ENCODE results near the gene RANBP2.

DNA sequence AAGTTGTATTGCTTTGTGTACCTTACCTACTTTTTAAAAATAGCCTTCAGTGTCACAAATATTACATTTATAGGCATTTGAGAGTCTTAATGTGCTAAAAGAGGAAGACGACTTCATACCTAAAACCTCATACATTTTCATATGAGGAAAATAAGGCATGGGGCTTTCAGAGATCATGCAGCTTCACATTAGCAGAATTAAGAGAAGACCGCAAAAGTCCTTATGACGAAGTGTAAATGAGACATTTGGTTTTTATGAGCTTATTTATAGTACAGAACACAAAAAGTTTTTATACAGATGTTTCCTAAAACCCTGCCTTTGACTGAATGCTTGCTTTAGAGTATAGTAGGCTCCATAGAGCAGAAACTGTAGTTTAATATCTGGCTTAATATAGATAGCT is 57.2 kb downstream of the RANBP2 start:
- TF ChIP-seq TAF1 (IDR thresholded peaks at IDR 0.05; ENCODE audit: borderline replicate concordance, low read depth, low read length) = no peak
- no peak for TF ChIP-seq POLR2AphosphoS5 (IDR thresholded peaks at IDR 0.05; ENCODE audit: low read depth, low read length)
